IPS-20b (cell line): ENCODE data around the gene DRG1.
"Not testable (repeated sequence)": the region's sequence is repeated elsewhere in the genome, so short reads cannot be mapped to it uniquely, and the experiment has no call there.

Source experiments
- H3K27ac ChIP-seq: one replicate; pipeline ENCODE4 v1.5.1; 2013; ENCODE audit warnings: low read length
- H3K27me3 ChIP-seq: 2 replicates; pipeline ENCODE4 v1.6.1; 2013; ENCODE audit warnings: mild to moderate bottlenecking, low read length, inconsistent platforms; ENCODE audit not compliant: insufficient read depth
- H3K36me3 ChIP-seq: 2 replicates; pipeline ENCODE4 v1.6.1; 2013; ENCODE audit warnings: low read depth, mild to moderate bottlenecking, inconsistent platforms, low read length, moderate library complexity; ENCODE audit not compliant: insufficient read depth
- H3K4me1 ChIP-seq: 2 replicates; pipeline ENCODE4 v1.6.1; 2013; ENCODE audit warnings: mild to moderate bottlenecking, control low read depth, inconsistent platforms, low read length, moderate library complexity; ENCODE audit not compliant: insufficient read depth
- H3K4me3 ChIP-seq: 2 replicates; pipeline ENCODE4 v1.5.1; 2013; ENCODE audit warnings: mild to moderate bottlenecking, low read length, inconsistent platforms
- H3K9ac ChIP-seq: 2 replicates; pipeline ENCODE4 v1.6.1; 2013; ENCODE audit warnings: low read depth, mild to moderate bottlenecking, inconsistent platforms, low read length, moderate library complexity
- H3K9me3 ChIP-seq: 2 replicates; pipeline ENCODE4 v1.6.1; 2013; ENCODE audit warnings: mild to moderate bottlenecking, low read depth, low read length, inconsistent platforms; ENCODE audit not compliant: insufficient read depth

The DRG1 gene

GRCh38 chr22:31481129-31481528 is 81.7 kb downstream of the DRG1 start:
- Histone ChIP-seq H3K9ac (no peak overlapping the region), H3K27me3 (no peaks in the 10 kb centered on the region), H3K36me3 (peaks cover 71% of the 10 kb centered on the region), H3K4me3 (no peak overlapping the region), H3K27ac (no peak overlapping the region), H3K9me3 (no peaks in the 10 kb centered on the region), H3K4me1 (no peaks in the 10 kb centered on the region)

- not testable (repeated sequence) for H3K4me1 ChIP-seq, H3K9me3 ChIP-seq, H3K27me3 ChIP-seq, H3K4me3 ChIP-seq, H3K27ac ChIP-seq, H3K9ac ChIP-seq
- H3K36me3 ChIP-seq: peaks cover 77% of the 10 kb centered on the region
Observed at GRCh38 chr22:31482470-31482869, 83.1 kb downstream of the DRG1 start.
